SK-N-SH treated with all-trans-retinoic acid at 6 μM for 48 hours (cell line): Measurements from ENCODE around the gene ESR2.

ENCODE experiments used
- ATAC-seq: fragments of 200-7000 bp; cut with Tn5 transposase; 3 replicates; pipeline ENCODE4 v1.9.1; 2020; ENCODE audit warnings: mild to moderate bottlenecking, moderate library complexity
- ARNTL ChIP-seq: fragments of 450-650 bp; formaldehyde crosslinking; IDR thresholded peaks from 2 replicates; pipeline ENCODE4 v1.5.0; 2020; ENCODE audit warnings: low read depth, mild to moderate bottlenecking, moderate library complexity, borderline replicate concordance
- BACH2 ChIP-seq: fragments of 250-450 bp; sonication (Bioruptor Pico); IDR thresholded peaks from 2 replicates; pipeline ENCODE4 v1.9.0; 2021; ENCODE audit warnings: mild to moderate bottlenecking, borderline replicate concordance
- CREB5 ChIP-seq: fragments of 250-450 bp; sonication (Bioruptor Pico); IDR thresholded peaks from 2 replicates; pipeline ENCODE4 v1.5.1; 2020; ENCODE audit warnings: low read depth, mild to moderate bottlenecking, moderate library complexity
- CSDC2 ChIP-seq: fragments of 250-450 bp; sonication (Bioruptor Pico); IDR thresholded peaks from 2 replicates; pipeline ENCODE4 v1.5.0; 2020; ENCODE audit warnings: mild to moderate bottlenecking, moderate library complexity
- ESRRG ChIP-seq: fragments of 250-450 bp; sonication (Bioruptor Pico); IDR thresholded peaks from 2 replicates; pipeline ENCODE4 v1.6.1; 2021; ENCODE audit warnings: mild to moderate bottlenecking
- GLIS3 ChIP-seq: fragments of 250-450 bp; sonication (Bioruptor Pico); IDR thresholded peaks from 2 replicates; pipeline ENCODE4 v1.5.0; 2020; ENCODE audit warnings: mild to moderate bottlenecking, moderate library complexity
- ISL1 ChIP-seq: fragments of 250-450 bp; sonication (Bioruptor Pico); IDR thresholded peaks from 2 replicates; pipeline ENCODE4 v2.1.2; 2022; ENCODE audit warnings: mild to moderate bottlenecking, moderate library complexity
- OSR1 ChIP-seq: fragments of 250-450 bp; sonication (Bioruptor Pico); IDR thresholded peaks from 2 replicates; pipeline ENCODE4 v1.8.0; 2022; ENCODE audit warnings: moderate library complexity, mild to moderate bottlenecking, inconsistent platforms
- PATZ1 ChIP-seq: fragments of 250-450 bp; sonication (Bioruptor Pico); IDR thresholded peaks from 2 replicates; pipeline ENCODE4 v1.8.0; 2020; ENCODE audit warnings: mild to moderate bottlenecking, moderate library complexity, borderline replicate concordance
- PPARA ChIP-seq: fragments of 250-450 bp; sonication (Bioruptor Pico); IDR thresholded peaks from 2 replicates; pipeline ENCODE4 v1.5.0; 2020; ENCODE audit warnings: mild to moderate bottlenecking, borderline replicate concordance
- RARB ChIP-seq: fragments of 250-450 bp; sonication (Bioruptor Pico); IDR thresholded peaks from 2 replicates; pipeline ENCODE4 v1.8.0; 2021; ENCODE audit warnings: mild to moderate bottlenecking, moderate library complexity
- TCF4 ChIP-seq: fragments of 250-450 bp; sonication (Bioruptor Pico); IDR thresholded peaks from 2 replicates; pipeline ENCODE4 v1.8.0; 2021; ENCODE audit warnings: mild to moderate bottlenecking, moderate library complexity, borderline replicate concordance
- TSHZ2 ChIP-seq: fragments of 250-450 bp; sonication (Bioruptor Pico); IDR thresholded peaks from 2 replicates; pipeline ENCODE4 v1.5.0; 2020; ENCODE audit warnings: mild to moderate bottlenecking, moderate library complexity
- ZC3H10 ChIP-seq: fragments of 250-450 bp; sonication (Bioruptor Pico); IDR thresholded peaks from 2 replicates; pipeline ENCODE4 v1.5.1; 2021; ENCODE audit warnings: mild to moderate bottlenecking, moderate library complexity
- ZFP3 ChIP-seq: fragments of 250-450 bp; sonication (Bioruptor Pico); IDR thresholded peaks from 2 replicates; pipeline ENCODE4 v1.5.0; 2020; ENCODE audit warnings: mild to moderate bottlenecking, moderate library complexity
- ZFP30 ChIP-seq: fragments of 450-650 bp; formaldehyde crosslinking; IDR thresholded peaks from 2 replicates; pipeline ENCODE4 v1.5.0; 2022; ENCODE audit warnings: mild to moderate bottlenecking, moderate library complexity
- ZNF565 ChIP-seq: fragments of 450-650 bp; formaldehyde crosslinking; conservative IDR thresholded peaks from 2 replicates; pipeline ENCODE4 v1.5.0; 2020; ENCODE audit warnings: low read depth, mild to moderate bottlenecking, moderate library complexity
- ZNF70 ChIP-seq: fragments of 450-650 bp; formaldehyde crosslinking; IDR thresholded peaks from 2 replicates; pipeline ENCODE4 v1.5.0; 2020; ENCODE audit warnings: mild to moderate bottlenecking, moderate library complexity
- ZNF8 ChIP-seq: fragments of 450-650 bp; formaldehyde crosslinking; IDR thresholded peaks from 2 replicates; pipeline ENCODE4 v1.5.0; 2020; ENCODE audit warnings: mild to moderate bottlenecking, moderate library complexity
- TF ChIP-seq, protein P1 (sequence below): fragments of 250-450 bp; sonication (Bioruptor Pico); IDR thresholded peaks from 2 replicates; pipeline ENCODE4 v1.8.0; 2021; ENCODE audit warnings: low read depth, mild to moderate bottlenecking, moderate library complexity, borderline replicate concordance

Gene ESR2

DNA sequence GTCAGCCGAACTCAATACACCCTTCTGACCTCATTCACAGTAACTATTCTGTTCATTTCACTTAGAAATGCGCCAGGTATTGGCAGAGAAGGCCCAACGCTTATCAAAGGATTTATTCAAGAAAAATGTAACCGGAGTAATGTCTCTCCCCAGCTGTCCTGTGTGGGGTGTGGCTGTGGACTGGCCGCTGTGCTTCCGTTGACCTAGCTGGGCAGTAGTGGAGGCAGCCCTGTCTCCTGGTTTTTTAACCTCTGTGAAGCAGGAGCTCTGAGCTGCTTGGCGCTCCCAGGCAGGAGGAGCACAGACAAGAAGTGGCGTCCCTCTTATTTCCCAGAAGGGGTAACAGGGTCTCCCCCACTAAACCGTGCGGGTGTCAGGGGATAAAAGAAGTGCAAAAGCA, 85.2 kb downstream of the ESR2 start:
- ATAC-seq, result no peak
- TF ChIP-seq PATZ1 (CRISPR knock-in tag), result no peak
- no peak for TF ChIP-seq CSDC2 (CRISPR knock-in tag)
- no peak for TF ChIP-seq ISL1 (CRISPR knock-in tag)
- TF ChIP-seq RARB (CRISPR knock-in tag), result no peak
- TF ChIP-seq ZNF8 (CRISPR knock-in tag), result no peak
- TF ChIP-seq ESRRG, result no peak
- no peak for TF ChIP-seq TCF4
- TF ChIP-seq CREB5, result no peak
- TF ChIP-seq BACH2 (CRISPR knock-in tag), result no peak
- no peak for TF ChIP-seq ZNF70
- no peak for TF ChIP-seq ZFP30 (CRISPR knock-in tag)
- no peak for TF ChIP-seq ZNF565 (CRISPR knock-in tag)

- ATAC-seq, result no peak
- TF ChIP-seq CREB5 (no peak), BACH2 (CRISPR knock-in tag) (no peak), ZC3H10 (CRISPR knock-in tag) (no peak), OSR1 (CRISPR knock-in tag) (no peak), RARB (CRISPR knock-in tag) (no peak), ISL1 (CRISPR knock-in tag) (no peak), GLIS3 (CRISPR knock-in tag) (no peak), ARNTL (no peak)
Observed at GRCh38 chr14:64208261-64208660, 85.9 kb downstream of the ESR2 start.

GRCh38 chr14:64203366-64204006, 90.7 kb downstream of the ESR2 start:
- no peak for ATAC-seq
- no peak for TF ChIP-seq GLIS3 (CRISPR knock-in tag)
- no peak for TF ChIP-seq PATZ1 (CRISPR knock-in tag)
- TF ChIP-seq ISL1 (CRISPR knock-in tag), result no peak
- TF ChIP-seq ARNTL, result no peak
- TF ChIP-seq, protein P1, sequence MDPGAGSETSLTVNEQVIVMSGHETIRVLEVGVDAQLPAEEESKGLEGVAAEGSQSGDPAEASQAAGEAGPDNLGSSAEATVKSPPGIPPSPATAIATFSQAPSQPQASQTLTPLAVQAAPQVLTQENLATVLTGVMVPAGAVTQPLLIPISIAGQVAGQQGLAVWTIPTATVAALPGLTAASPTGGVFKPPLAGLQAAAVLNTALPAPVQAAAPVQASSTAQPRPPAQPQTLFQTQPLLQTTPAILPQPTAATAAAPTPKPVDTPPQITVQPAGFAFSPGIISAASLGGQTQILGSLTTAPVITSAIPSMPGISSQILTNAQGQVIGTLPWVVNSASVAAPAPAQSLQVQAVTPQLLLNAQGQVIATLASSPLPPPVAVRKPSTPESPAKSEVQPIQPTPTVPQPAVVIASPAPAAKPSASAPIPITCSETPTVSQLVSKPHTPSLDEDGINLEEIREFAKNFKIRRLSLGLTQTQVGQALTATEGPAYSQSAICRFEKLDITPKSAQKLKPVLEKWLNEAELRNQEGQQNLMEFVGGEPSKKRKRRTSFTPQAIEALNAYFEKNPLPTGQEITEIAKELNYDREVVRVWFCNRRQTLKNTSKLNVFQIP (CRISPR knock-in tag), result no peak
- no peak for TF ChIP-seq CREB5
- no peak for TF ChIP-seq OSR1 (CRISPR knock-in tag)
- no peak for TF ChIP-seq ZFP30 (CRISPR knock-in tag)
- TF ChIP-seq TCF4, result no peak
- no peak for TF ChIP-seq CSDC2 (CRISPR knock-in tag)
- TF ChIP-seq TSHZ2 (CRISPR knock-in tag), result no peak
- TF ChIP-seq ESRRG, result no peak
- TF ChIP-seq ZFP3 (CRISPR knock-in tag), result no peak
- TF ChIP-seq PPARA (CRISPR knock-in tag), result no peak
- no peak for TF ChIP-seq ZC3H10 (CRISPR knock-in tag)
- no peak for TF ChIP-seq ZNF70
